Globus pallidus (tissue), 1 donor: Measurements from ENCODE around the gene IPO9.
"Not testable (repeated sequence)": the region's sequence is repeated elsewhere in the genome, so short reads cannot be mapped to it uniquely, and the experiment has no call there.

Source experiments
- DNase-seq: peaks from one replicate; pipeline ENCODE4 v3.0.0-alpha.2; 2015; ENCODE audit warnings: low spot score

Gene IPO9

GRCh38 chr1:201889090-201889968 lies 60.4 kb downstream of the IPO9 start:
- DNase-seq, result no peak

DNA sequence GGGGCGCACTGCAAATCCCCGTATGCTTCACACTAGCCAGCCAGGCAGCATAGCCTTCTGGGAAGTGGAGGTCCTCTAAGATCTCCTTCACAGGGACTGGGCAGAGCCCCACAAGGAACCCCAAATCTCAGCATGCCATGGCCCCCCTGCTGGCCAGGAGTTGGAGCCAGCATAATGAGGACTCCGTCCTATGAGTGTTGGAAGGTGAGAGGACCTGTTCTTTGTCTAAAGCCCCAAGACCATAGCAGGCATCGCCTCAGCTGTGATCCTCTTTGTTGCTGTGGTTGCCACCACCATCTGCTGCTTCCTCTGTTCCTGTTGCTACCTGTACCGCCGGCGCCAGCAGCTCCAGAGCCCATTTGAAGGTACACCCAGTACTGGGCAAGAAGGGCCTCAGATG lies 61.3 kb downstream of the IPO9 start:
- DNase-seq, result no peak

- DNase-seq, result no peak
These were observed 62.0 kb downstream of the IPO9 start for GRCh38 chr1:201890806-201891450.

GRCh38 chr1:201891451-201892045 lies 62.6 kb downstream of the IPO9 start:
- no peak for DNase-seq

DNA sequence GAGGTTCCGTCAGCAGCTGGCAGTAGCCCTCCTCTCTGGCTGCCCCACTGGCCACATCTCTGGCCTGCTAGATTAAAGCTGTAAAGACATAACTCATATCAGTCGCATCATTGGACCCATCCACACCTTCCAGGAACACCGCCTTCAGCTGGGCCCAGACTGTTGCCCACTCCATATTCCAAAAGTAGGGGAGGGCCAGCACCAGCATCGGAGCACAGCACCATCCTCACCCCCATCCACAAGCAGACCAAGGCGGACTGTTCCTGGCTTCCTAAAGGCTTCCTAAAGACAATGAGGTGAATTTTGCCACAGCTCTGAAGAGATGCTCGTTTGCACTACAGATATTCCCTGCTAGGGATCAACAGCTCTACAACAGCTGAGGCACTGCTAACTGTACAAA lies 63.3 kb downstream of the IPO9 start:
- DNase-seq, result no peak

DNA sequence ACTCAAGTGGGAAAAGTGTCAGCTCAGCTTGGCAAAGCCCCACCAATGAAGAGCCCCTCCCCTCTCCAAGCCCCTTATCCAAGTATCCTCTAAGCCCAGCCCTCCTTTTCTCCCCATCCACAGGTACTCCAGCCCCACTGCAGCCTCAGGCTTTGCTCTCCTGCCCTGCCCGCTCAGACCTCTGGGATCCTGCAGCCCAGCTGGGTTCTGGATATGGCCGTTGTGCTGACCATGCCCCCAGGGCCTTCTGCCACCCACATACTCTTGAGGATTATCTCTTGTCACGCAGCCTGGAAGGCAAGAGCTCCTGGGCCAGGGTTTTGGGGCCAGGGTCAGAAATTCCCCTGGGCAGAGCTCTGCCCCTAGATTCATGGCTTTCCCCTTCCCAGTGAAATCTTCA lies 64.5 kb downstream of the IPO9 start:
- no peak for DNase-seq

GRCh38 chr1:201894343-201895119 lies 65.6 kb downstream of the IPO9 start:
- no peak for DNase-seq

- no peak for DNase-seq
These were observed 66.2 kb downstream of the IPO9 start for GRCh38 chr1:201895120-201895665.

GRCh38 chr1:201895913-201896807 lies 67.2 kb downstream of the IPO9 start:
- peak; percentile 79 for DNase-seq

DNA sequence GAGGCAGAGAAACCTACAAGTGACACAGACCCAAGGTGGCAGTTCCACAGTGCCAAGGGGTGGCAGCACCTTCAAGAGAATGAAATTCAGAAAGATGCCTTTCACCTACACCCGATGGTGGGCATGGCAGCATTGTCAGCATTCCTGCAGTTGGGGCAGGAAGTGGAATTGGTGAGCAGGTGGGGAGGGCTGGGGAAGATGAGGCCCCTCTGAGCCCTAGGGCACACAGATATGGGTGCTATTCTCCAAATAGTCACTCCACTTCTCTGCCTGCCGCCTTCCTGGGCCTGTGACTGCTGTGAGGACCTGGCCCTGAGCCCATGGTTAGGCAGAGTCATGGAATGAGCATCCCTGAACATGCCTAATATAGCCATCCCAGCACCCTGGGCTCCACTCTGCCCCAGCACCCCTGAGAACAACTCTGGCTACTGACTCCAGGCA lies 68.0 kb downstream of the IPO9 start:
- DNase-seq, result no peak

DNA sequence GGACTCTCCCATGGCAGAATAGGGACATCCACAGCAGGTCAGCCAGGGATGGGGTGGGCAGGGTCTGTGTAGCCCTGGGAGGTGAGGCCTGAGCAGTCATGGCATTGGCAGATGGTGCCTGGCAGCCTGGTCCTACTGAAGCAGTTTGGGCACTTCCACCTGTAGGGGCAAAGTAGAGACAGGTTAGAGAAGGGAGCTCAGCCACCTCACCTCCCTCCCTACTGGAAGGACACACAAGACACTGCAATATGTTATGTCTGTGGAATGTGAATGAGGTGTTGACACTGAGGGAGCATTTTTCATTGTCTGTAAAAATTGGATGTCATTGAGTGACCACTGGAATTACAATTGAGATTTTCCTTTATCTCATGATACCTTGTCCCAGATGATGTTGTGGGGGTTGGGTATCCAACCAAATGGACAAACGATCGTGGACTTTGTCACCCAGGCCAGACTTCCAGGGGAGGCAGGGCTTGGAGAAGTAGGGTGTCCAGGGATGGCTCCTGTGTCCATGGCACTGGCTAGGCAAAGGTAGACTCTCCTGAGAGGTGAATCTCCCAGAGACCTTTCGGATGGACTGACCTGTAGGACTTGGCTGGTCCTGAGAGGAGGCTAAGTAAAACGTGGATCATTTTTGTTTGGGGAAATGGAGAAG lies 69.4 kb downstream of the IPO9 start:
- no peak for DNase-seq

DNA sequence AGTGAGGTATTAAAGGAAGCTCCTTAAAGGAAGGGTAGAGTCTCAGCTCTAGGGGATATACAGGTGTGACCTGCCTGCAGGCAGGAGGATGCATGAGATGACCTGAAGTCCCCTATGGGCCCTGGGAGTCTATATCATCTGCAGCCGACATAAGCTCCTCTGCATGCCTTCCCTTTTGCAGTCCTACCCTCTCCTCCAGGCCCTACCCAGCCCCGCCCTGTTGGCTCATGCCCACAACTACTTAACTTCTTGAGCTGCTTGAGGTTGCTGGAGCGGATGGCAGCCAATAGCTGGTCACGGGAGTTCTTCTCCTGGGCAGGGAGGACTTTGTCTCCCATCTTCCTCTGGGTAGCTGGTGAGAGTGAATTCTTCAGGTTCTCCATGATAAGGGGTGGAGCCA lies 70.0 kb downstream of the IPO9 start:
- no peak for DNase-seq

DNA sequence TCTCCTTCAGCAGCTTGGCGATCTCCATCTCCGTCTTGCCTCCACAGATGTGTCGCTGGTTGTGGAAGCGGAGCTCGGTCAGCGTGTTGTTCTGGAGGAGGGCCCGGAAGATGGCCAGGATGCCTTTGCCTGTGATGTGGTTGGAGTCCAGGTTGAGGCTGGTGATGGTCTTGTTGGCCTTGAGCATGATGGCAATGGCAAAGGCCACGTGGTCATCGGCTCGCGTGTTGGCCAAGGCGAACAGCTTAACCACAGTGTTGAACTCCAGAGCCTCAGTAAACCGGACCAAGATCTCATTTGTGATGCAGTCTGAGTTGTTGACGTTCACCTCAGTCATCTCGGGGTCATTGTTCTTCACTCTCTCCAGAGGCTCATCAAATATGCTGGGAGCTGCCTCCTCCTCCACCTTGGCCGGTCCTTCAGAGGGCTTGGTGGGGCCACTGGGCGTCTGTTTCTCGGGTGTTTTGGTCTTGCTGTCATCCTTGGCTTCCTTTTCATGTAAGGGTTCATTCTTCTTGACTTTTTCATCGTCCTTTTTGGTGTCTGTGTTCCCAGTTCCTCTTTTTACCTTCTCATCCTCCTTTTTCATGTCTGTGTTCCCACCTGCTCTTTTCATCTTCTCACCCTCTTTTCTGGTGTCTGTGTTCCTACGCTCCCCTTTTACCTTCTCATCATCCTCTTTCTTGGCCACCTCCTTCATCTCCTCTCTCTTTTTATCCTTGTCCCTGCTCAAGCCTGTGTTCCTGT lies 70.9 kb downstream of the IPO9 start:
- no peak for DNase-seq

GRCh38 chr1:201900476-201900875 lies 71.5 kb downstream of the IPO9 start:
- no peak for DNase-seq

- DNase-seq, result not testable (repeated sequence)
These were observed 72.1 kb downstream of the IPO9 start for GRCh38 chr1:201901036-201901435.

- DNase-seq, result no peak
These were observed 73.2 kb downstream of the IPO9 start for GRCh38 chr1:201902198-201902597.

DNA sequence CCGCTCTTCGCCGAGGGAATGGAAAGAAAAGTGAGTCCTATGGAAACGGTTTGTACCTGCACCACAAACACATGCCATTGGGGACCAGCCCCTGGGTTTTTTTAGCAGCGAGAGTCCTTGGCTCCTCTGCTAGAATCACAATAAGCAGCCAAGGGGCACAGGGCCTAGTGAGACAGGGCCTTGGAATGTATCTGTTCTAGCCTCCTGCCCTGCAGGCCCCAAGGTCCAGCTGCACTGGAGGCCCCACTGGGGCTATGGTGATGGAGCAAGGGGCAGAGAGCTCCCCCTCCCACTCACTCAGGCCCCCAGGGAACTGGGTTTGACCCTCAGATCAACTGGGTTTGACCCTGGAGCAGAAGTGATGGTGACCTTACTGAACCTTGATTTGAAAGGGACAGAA lies 74.2 kb downstream of the IPO9 start:
- DNase-seq, result no peak

- DNase-seq, result no peak
These were observed 75.6 kb downstream of the IPO9 start for GRCh38 chr1:201904579-201904978.

DNA sequence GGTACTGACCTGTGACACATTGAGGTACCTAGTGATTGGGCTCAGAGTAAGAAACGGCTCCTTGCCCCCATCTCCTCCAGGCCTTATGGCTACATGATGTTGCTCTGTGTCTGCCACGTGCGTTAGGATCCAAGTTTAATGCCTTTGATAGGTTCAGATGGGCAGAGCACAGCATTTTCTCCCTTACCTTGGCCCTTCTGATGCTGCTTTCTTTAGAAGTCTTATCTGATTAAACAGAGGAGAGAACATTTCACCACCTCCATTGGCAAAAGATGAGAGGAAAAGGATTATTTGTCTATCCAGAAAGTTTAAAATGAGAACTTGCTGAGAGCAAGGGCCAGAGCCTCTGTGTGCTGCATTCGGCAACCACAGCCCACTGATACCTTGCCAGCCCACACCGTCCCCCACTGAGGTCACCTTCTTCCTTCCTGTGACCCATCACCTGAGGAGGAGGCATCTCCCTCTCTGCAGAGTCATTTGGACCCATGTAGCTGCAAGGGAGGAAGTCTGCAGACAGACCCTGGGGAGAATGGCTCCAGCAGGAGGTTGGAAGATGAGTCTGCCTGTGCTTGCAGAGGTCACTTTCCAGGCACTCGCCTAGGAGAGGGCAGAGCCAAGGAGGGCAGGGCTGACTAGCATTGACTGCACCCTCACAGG lies 76.4 kb downstream of the IPO9 start:
- no peak for DNase-seq
